ENCODE data around the gene MRPS26. TPM values are rescaled to one million over a fixed set of nuclear protein-coding genes. Genes with fewer than 3 reads are reported as not detected.

Gene MRPS26
- total RNA-seq, 1 experiment from 2014 or later: 84.3 TPM

DNA sequence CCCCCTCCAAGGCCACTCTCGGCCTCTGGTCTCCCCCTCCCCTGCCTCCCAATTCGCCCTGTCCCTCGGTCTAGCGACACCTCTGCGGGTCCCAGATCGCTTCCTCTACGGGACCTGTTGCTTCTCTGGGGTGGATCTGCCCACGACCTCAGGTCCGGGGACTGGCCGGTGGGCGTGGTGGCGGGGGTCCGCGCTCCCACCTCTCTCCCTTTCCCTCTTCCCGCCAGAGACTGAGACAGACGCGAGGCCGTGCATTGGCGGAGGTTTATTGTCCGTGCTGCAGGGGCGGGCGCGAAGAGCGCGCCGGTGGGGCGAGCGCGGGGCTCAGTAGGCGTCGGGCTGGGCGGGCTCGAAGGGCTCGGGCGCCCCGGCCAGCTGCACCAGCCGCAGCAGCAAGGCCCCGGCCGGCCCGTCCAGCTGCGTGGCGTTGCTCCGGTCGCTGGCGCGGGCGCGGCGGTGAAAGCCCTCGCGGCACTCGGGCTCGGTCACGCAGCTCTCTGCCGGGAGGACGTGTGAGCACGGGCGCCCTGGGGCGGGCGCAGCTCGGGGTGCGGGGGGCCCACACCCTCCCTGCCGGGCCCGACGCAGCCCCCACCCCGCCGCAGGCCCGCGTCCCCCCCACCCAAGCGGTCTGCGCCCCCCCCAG is 36.6 kb downstream of the MRPS26 start:
- BruUV-seq (replicated peaks): no TSS peak
- DNase-seq (ENCODE audit: low read depth, low spot score): no peak
- Histone ChIP-seq H3K36me3 (ENCODE audit: control insufficient read depth in 1 of 2, insufficient read depth in 2 of 2, low read length in 2 of 2) (no peaks in the 10 kb centered on the region), H3K9me3 (ENCODE audit: control insufficient read depth in 1 of 2, insufficient read depth in 1 of 2, low read depth in 1 of 2, low read length in 2 of 2) (no peaks in the 10 kb centered on the region), H3K27ac (ENCODE audit: low read depth, low read length) (no peak overlapping the region), H4K20me1 (ENCODE audit: insufficient read depth) (no peaks in the 10 kb centered on the region), H3K27me3 (ENCODE audit: insufficient read depth, low read length) (no peaks in the 10 kb centered on the region), H3K4me3 (replicated peaks in 1 of 2; ENCODE audit: low read depth in 1 of 2, low read length in 2 of 2) (no peak overlapping the region), H3K9me2 (ENCODE audit: insufficient read depth) (no peaks in the 10 kb centered on the region), H3K79me2 (ENCODE audit: insufficient read depth, low read length) (no peaks in the 10 kb centered on the region), H2AFZ (ENCODE audit: low read depth, low read length, poor library complexity, severe bottlenecking) (no peak overlapping the region), H3K4me1 (ENCODE audit: control insufficient read depth in 1 of 2, insufficient read depth in 2 of 2, low read length in 2 of 2) (peaks cover 0 to 7% of the 10 kb centered on the region in 2 experiments; a peak in 2 of 4 replicates), H3K9ac (ENCODE audit: low read length) (no peak overlapping the region), H3K4me2 (ENCODE audit: low read length) (no peak overlapping the region)
- CTCF ChIA-PET: no interaction called here
- intact Hi-C loops (cut with micrococcal nuclease): no loop called here
- TF ChIP-seq FOSL1 (IDR thresholded peaks at IDR 0.05; ENCODE audit: low read depth) (no peak), EGR1 (IDR thresholded peaks at IDR 0.05; ENCODE audit: low read depth) (no peak), POLR2AphosphoS5 (IDR thresholded peaks at IDR 0.05; ENCODE audit: low read depth, low read length) (no peak), TCF7L2 (IDR thresholded peaks at IDR 0.05; ENCODE audit: borderline replicate concordance, extremely low read depth, insufficient read depth, insufficient read length) (no peak), EZH2phosphoT487 (IDR thresholded peaks at IDR 0.05; ENCODE audit: borderline replicate concordance) (no peak), CBX3 (IDR thresholded peaks at IDR 0.05; ENCODE audit: low read depth) (no peak), RAD21 (IDR thresholded peaks at IDR 0.05; ENCODE audit: low read depth) (no peak), SIN3A (IDR thresholded peaks at IDR 0.05; ENCODE audit: low read depth) (no peak), ELF1 (IDR thresholded peaks at IDR 0.05; ENCODE audit: borderline replicate concordance, low read depth) (no peak), SRF (IDR thresholded peaks at IDR 0.05; ENCODE audit: low read depth) (no peak), ZFX (IDR thresholded peaks at IDR 0.05) (no peak), POLR2A (IDR thresholded peaks at IDR 0.05; ENCODE audit: borderline replicate concordance, extremely low read depth, insufficient read depth, insufficient read length) (no peak), YY1 (IDR thresholded peaks at IDR 0.05; ENCODE audit: extremely low read depth, insufficient replicate concordance, low read depth, low read length) (no peak), SP1 (IDR thresholded peaks at IDR 0.05; ENCODE audit: low read depth) (no peak), ZNF274 (IDR thresholded peaks at IDR 0.05; ENCODE audit: low read depth, low read length) (no peak)
- TF ChIP-seq, protein P1, sequence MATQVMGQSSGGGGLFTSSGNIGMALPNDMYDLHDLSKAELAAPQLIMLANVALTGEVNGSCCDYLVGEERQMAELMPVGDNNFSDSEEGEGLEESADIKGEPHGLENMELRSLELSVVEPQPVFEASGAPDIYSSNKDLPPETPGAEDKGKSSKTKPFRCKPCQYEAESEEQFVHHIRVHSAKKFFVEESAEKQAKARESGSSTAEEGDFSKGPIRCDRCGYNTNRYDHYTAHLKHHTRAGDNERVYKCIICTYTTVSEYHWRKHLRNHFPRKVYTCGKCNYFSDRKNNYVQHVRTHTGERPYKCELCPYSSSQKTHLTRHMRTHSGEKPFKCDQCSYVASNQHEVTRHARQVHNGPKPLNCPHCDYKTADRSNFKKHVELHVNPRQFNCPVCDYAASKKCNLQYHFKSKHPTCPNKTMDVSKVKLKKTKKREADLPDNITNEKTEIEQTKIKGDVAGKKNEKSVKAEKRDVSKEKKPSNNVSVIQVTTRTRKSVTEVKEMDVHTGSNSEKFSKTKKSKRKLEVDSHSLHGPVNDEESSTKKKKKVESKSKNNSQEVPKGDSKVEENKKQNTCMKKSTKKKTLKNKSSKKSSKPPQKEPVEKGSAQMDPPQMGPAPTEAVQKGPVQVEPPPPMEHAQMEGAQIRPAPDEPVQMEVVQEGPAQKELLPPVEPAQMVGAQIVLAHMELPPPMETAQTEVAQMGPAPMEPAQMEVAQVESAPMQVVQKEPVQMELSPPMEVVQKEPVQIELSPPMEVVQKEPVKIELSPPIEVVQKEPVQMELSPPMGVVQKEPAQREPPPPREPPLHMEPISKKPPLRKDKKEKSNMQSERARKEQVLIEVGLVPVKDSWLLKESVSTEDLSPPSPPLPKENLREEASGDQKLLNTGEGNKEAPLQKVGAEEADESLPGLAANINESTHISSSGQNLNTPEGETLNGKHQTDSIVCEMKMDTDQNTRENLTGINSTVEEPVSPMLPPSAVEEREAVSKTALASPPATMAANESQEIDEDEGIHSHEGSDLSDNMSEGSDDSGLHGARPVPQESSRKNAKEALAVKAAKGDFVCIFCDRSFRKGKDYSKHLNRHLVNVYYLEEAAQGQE (IDR thresholded peaks at IDR 0.05; ENCODE audit: low read depth): no peak
- TF ChIP-seq, protein P2, sequence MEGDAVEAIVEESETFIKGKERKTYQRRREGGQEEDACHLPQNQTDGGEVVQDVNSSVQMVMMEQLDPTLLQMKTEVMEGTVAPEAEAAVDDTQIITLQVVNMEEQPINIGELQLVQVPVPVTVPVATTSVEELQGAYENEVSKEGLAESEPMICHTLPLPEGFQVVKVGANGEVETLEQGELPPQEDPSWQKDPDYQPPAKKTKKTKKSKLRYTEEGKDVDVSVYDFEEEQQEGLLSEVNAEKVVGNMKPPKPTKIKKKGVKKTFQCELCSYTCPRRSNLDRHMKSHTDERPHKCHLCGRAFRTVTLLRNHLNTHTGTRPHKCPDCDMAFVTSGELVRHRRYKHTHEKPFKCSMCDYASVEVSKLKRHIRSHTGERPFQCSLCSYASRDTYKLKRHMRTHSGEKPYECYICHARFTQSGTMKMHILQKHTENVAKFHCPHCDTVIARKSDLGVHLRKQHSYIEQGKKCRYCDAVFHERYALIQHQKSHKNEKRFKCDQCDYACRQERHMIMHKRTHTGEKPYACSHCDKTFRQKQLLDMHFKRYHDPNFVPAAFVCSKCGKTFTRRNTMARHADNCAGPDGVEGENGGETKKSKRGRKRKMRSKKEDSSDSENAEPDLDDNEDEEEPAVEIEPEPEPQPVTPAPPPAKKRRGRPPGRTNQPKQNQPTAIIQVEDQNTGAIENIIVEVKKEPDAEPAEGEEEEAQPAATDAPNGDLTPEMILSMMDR (IDR thresholded peaks at IDR 0.05 in 2 of 3, conservative IDR thresholded peaks at IDR 0.05 in 1 of 3; ENCODE audit: borderline replicate concordance in 1 of 3, insufficient read depth in 1 of 3, low read depth in 2 of 3, low read length in 2 of 3): no peak
- TF ChIP-seq, protein P3, sequence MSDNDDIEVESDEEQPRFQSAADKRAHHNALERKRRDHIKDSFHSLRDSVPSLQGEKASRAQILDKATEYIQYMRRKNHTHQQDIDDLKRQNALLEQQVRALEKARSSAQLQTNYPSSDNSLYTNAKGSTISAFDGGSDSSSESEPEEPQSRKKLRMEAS (IDR thresholded peaks at IDR 0.05): no peak
- TF ChIP-seq, protein P4, sequence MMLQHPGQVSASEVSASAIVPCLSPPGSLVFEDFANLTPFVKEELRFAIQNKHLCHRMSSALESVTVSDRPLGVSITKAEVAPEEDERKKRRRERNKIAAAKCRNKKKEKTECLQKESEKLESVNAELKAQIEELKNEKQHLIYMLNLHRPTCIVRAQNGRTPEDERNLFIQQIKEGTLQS (IDR thresholded peaks at IDR 0.05): no peak
- TF ChIP-seq, protein P5, sequence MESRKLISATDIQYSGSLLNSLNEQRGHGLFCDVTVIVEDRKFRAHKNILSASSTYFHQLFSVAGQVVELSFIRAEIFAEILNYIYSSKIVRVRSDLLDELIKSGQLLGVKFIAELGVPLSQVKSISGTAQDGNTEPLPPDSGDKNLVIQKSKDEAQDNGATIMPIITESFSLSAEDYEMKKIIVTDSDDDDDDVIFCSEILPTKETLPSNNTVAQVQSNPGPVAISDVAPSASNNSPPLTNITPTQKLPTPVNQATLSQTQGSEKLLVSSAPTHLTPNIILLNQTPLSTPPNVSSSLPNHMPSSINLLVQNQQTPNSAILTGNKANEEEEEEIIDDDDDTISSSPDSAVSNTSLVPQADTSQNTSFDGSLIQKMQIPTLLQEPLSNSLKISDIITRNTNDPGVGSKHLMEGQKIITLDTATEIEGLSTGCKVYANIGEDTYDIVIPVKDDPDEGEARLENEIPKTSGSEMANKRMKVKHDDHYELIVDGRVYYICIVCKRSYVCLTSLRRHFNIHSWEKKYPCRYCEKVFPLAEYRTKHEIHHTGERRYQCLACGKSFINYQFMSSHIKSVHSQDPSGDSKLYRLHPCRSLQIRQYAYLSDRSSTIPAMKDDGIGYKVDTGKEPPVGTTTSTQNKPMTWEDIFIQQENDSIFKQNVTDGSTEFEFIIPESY (IDR thresholded peaks at IDR 0.05; ENCODE audit: extremely low read depth, insufficient replicate concordance, low read length): no peak
- RAD21 ChIA-PET (ENCODE audit: low non-redundant PET in 1 of 2, low total read pairs in 2 of 2, uncharacterized antibody in 2 of 2, unreplicated experiment in 2 of 2): no interaction called here
- no peak for ATAC-seq
- POLR2A ChIA-PET: no interaction called here

Measured in HCT116 (cell line).